ENCODE measurements around the gene EXOSC3.
"Not testable (repeated sequence)": the region's sequence is repeated elsewhere in the genome, so short reads cannot be mapped to it uniquely, and the experiment has no call there.

The EXOSC3 gene

GRCh38 chr9:37784616-37785483 is at the start of gene EXOSC3:
TSS of gene EXOSC3 (minus strand) at chr9:37785064. CDS start at chr9:37785044, 20 bp downstream.
- peak; percentile 95 for DNase-seq (ENCODE audit: low read depth)
- no peak for TF ChIP-seq CTCF (IDR thresholded peaks at IDR 0.05; ENCODE audit: insufficient read depth, low read depth, low read length, missing control alignments)
- H3K4me3 ChIP-seq (ENCODE audit: low read depth, low read length): peak within 1 kb of the TSS; percentile 62

DNA sequence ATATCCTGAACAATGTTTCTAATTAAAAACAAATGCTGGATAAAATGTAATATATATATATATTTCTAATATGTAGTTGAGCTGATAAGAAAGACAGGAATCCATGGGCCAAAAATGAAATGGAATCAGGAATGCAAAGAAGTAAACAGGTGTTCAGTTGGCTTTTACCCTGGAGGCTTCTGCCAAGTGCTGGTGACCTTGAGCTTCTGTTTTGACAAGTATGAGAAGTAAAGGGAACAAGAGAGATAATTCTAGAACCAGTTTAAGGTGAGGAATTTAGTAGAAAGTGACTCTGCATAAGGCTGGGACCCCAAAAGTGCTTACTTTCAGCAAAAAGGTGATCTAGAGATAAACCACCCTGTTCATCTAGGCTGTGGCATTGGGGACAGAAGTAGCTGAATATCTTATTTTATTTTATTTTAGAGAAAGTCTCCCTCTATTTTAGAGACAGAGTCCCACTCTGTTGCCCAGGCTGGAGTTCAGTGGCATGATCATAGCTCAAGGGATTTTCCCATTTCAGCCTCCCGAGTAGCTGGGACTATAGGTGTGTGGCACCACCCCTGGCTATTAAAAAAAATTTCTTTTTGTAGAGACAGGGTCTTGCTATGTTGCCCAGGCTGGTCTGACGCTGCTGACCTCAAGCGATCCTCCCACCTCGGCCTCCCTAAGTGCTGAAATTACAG is 42.8 kb upstream of the EXOSC3 start:
- TF ChIP-seq CTCF (IDR thresholded peaks at IDR 0.05; ENCODE audit: insufficient read depth, low read depth, low read length, missing control alignments): no peak
- DNase-seq (ENCODE audit: low read depth): no peak
- no peak overlapping the region for H3K4me3 ChIP-seq (ENCODE audit: low read depth, low read length)

GRCh38 chr9:37825174-37825573 is 40.3 kb upstream of the EXOSC3 start:
- H3K4me3 ChIP-seq (ENCODE audit: low read depth, low read length); DNase-seq (ENCODE audit: low read depth): not testable (repeated sequence)

DNA sequence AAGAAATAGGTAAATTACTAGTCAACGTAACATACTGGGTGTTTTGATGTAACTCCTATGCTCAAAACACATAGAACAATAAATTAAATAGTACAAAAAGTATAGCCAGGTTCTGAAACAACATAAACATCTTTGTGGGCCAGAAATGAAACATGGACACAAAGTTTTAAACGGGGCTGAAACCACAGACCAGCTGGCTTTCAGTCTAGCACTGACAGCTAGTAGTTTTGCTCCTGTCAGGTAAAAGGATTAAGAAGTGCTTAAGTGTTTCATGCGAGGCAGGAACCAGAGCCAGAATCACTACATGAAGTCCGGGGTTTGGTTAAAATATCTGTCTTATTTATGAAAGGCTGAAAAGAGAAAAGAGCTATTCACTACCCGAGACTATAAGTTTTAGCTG is 35.3 kb upstream of the EXOSC3 start:
- peak; percentile 66 for DNase-seq (ENCODE audit: low read depth)
- no peak for TF ChIP-seq CTCF (IDR thresholded peaks at IDR 0.05; ENCODE audit: insufficient read depth, low read depth, low read length, missing control alignments)
- no peak overlapping the region for H3K4me3 ChIP-seq (ENCODE audit: low read depth, low read length)

- no peak for TF ChIP-seq CTCF (IDR thresholded peaks at IDR 0.05; ENCODE audit: insufficient read depth, low read depth, low read length, missing control alignments)
- H3K4me3 ChIP-seq (ENCODE audit: low read depth, low read length): no peak overlapping the region
- DNase-seq (ENCODE audit: low read depth): no peak
Measured at GRCh38 chr9:37818849-37819248, 34.0 kb upstream of the EXOSC3 start.

GRCh38 chr9:37812773-37813379 is 28.0 kb upstream of the EXOSC3 start:
- DNase-seq (ENCODE audit: low read depth): no peak
- no peak for TF ChIP-seq CTCF (IDR thresholded peaks at IDR 0.05; ENCODE audit: insufficient read depth, low read depth, low read length, missing control alignments)

GRCh38 chr9:37811906-37812476 is 27.1 kb upstream of the EXOSC3 start:
- DNase-seq (ENCODE audit: low read depth): no peak
- TF ChIP-seq CTCF (IDR thresholded peaks at IDR 0.05; ENCODE audit: insufficient read depth, low read depth, low read length, missing control alignments): no peak
- H3K4me3 ChIP-seq (ENCODE audit: low read depth, low read length): no peak overlapping the region

More at GRCh38 chr9:37812773-37813379, 28.0 kb upstream of the EXOSC3 start:
- H3K4me3 ChIP-seq (ENCODE audit: low read depth, low read length): no peak overlapping the region

- H3K4me3 ChIP-seq (ENCODE audit: low read depth, low read length); DNase-seq (ENCODE audit: low read depth): not testable (repeated sequence)
Measured at GRCh38 chr9:37809676-37810075, 24.8 kb upstream of the EXOSC3 start.
